ENCODE results near the gene FAF1.

The FAF1 gene

DNA sequence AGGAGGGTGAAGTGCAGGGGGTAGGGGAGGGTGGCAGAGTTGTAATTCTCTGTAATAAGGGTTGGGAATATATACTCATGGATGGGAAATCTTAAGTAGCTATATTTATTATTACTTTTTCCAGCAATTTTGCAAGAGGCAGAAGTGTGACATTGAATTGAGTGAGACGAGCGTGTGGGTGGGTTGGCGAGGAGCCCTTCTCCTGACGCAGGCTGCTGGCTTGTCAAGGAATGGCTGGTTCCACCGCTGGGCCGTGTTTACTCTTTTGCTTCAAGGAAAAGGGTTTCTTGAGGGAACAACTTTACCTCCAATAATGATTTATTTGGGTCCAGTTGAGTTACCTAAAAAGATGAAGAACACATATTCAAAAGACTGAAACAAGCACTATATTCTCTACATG lies 518.9 kb downstream of the FAF1 start:
- no peaks in the 10 kb centered on the region for H3K4me1 ChIP-seq (ENCODE audit: control insufficient read depth in 1 of 2, insufficient read depth in 2 of 2, low read length in 2 of 2)
- H3K27ac ChIP-seq (ENCODE audit: low read length), result no peak overlapping the region
- no peaks in the 10 kb centered on the region for H3K9me3 ChIP-seq (ENCODE audit: control insufficient read depth in 1 of 2, low read length in 2 of 2)
- no peak overlapping the region for H3K4me3 ChIP-seq (ENCODE audit: low read depth in 1 of 2, low read length in 2 of 2)
- peaks cover 9 to 35% of the 10 kb centered on the region in 2 donors for H3K36me3 ChIP-seq (ENCODE audit: control insufficient read depth in 1 of 2, insufficient read depth in 2 of 2, low read length in 2 of 2)
- H3K27me3 ChIP-seq (ENCODE audit: low read depth, low read length), result no peaks in the 10 kb centered on the region

DNA sequence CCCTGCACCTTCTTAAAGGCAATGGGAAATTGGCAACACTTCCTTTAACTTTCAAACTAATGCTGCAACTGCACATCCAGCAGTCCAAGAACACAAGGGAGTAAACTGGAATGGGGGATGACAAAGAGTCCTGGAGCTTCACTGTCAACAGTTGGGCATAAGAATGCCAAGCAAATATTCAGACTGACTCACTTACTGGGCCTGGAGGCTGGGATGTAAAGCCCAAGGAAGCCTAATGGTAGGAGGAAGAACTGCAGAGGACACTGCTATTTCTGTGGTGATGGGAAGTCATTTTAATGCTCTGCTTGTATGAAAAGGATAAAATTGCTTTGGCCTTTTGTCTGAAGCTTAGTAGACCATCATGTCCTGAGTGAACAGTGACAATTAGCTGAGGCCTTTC lies 521.1 kb downstream of the FAF1 start:
- Histone ChIP-seq H3K4me3 (ENCODE audit: low read depth in 1 of 2, low read length in 2 of 2) (no peak overlapping the region), H3K9me3 (ENCODE audit: control insufficient read depth in 1 of 2, low read length in 2 of 2) (no peaks in the 10 kb centered on the region), H3K36me3 (ENCODE audit: control insufficient read depth in 1 of 2, insufficient read depth in 2 of 2, low read length in 2 of 2) (peaks cover 9 to 32% of the 10 kb centered on the region in 2 donors), H3K27me3 (ENCODE audit: low read depth, low read length) (no peaks in the 10 kb centered on the region), H3K27ac (ENCODE audit: low read length) (no peak overlapping the region), H3K4me1 (ENCODE audit: control insufficient read depth in 1 of 2, insufficient read depth in 2 of 2, low read length in 2 of 2) (no peaks in the 10 kb centered on the region)

DNA sequence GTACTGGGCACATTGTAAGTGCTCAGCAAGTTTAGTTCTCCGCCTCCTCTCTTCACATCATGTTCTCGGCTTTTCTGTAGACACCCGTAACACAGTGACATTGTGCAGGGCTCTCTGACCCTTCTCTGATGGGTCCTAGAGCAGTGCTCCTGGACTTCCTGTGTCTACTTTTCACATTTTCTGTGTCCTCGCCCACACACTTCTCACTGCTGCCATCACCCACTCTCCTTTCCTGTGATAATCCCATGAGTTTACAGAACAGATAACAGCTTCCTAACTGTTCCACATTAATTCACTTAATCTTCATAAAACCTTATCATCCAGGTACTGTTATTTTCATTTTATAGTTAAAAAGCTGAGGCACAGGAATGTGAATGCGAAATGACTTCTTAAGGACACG lies 523.6 kb downstream of the FAF1 start:
- no peaks in the 10 kb centered on the region for H3K4me1 ChIP-seq (ENCODE audit: control insufficient read depth in 1 of 2, insufficient read depth in 2 of 2, low read length in 2 of 2)
- no peak overlapping the region for H3K4me3 ChIP-seq (ENCODE audit: low read depth in 1 of 2, low read length in 2 of 2)
- H3K9me3 ChIP-seq (ENCODE audit: control insufficient read depth in 1 of 2, low read length in 2 of 2), result no peaks in the 10 kb centered on the region
- H3K36me3 ChIP-seq (ENCODE audit: control insufficient read depth in 1 of 2, insufficient read depth in 2 of 2, low read length in 2 of 2), result peaks cover 8 to 28% of the 10 kb centered on the region in 2 donors
- H3K27ac ChIP-seq (ENCODE audit: low read length), result no peak overlapping the region
- H3K27me3 ChIP-seq (ENCODE audit: low read depth, low read length), result peaks cover 7% of the 10 kb centered on the region

DNA sequence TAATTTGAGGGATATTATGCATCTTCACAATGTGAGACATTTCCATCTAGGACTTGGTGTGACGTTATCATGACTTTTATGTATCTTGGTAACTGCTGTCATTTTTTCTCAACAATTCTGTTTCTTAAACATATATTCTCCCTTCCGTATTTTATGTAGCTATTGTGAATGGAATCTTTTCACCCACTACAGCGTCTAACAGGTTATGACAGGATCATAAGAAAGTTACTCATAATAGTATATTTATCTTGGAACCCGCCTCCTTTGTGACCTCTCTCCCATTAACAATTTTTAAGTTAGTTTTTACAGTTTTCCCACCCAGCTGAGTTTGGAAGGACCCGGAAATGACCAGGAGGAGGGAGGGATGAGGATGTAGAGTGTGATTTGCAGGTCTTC lies 530.1 kb downstream of the FAF1 start:
- no peaks in the 10 kb centered on the region for H3K9me3 ChIP-seq (ENCODE audit: control insufficient read depth in 1 of 2, low read length in 2 of 2)
- peaks cover 3 to 17% of the 10 kb centered on the region in 2 donors for H3K4me1 ChIP-seq (ENCODE audit: control insufficient read depth in 1 of 2, insufficient read depth in 2 of 2, low read length in 2 of 2)
- peaks cover 63% of the 10 kb centered on the region for H3K27me3 ChIP-seq (ENCODE audit: low read depth, low read length)
- no peaks in the 10 kb centered on the region for H3K36me3 ChIP-seq (ENCODE audit: control insufficient read depth in 1 of 2, insufficient read depth in 2 of 2, low read length in 2 of 2)
- H3K4me3 ChIP-seq (ENCODE audit: low read depth in 1 of 2, low read length in 2 of 2), result no peak overlapping the region
- no peak overlapping the region for H3K27ac ChIP-seq (ENCODE audit: low read length)

DNA sequence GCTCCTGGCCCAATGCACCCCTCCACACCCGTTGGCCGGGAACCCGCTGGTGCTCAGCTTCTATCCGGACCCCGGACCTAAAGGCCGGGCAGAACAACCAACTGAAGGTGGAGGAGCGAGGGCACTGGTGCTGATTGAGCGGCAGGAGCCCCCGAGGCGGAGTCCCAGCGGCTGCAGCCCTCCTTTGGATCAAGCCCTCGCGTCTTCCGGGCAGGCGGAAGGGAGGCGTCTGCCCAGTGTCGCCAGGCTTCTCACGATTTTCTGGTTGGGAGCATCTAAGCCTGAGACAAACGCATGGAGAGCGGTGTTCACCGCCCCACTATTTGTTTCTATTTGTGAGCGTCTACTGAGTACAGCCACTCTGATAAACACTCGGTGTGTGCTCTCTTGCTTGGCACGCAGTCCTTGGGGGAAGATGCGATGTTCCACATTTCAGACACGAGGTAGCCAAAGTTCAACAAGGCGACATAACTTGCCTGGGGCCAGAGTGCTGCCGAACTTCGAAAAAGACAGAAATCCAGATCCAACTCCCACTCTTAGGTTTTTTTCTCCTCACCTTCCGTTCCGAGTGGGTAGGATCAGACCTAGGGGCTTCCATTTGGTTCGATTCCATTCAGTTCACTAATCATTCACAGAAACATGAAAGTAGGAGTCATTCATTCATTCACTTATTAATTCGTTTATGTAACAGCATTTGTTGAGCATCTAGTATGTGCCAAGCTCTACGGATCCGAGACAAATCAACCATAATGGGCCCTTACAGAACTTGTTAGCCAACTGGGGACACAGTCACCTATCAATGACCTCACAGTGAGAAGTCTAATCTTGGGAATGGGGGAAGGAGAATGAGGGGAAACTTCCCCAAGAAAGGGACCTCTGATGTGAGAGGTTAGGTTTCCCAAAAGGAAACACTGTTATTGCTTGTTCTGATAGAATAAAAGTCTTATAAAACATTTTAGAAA lies 532.0 kb downstream of the FAF1 start:
- H3K27ac ChIP-seq (ENCODE audit: low read length), result no peak overlapping the region
- no peak overlapping the region for H3K4me3 ChIP-seq (ENCODE audit: low read depth in 1 of 2, low read length in 2 of 2)
- no peaks in the 10 kb centered on the region for H3K9me3 ChIP-seq (ENCODE audit: control insufficient read depth in 1 of 2, low read length in 2 of 2)
- H3K4me1 ChIP-seq (ENCODE audit: control insufficient read depth in 1 of 2, insufficient read depth in 2 of 2, low read length in 2 of 2), result peaks cover 3 to 35% of the 10 kb centered on the region in 2 donors
- peaks cover 81% of the 10 kb centered on the region for H3K27me3 ChIP-seq (ENCODE audit: low read depth, low read length)
- H3K36me3 ChIP-seq (ENCODE audit: control insufficient read depth in 1 of 2, insufficient read depth in 2 of 2, low read length in 2 of 2), result no peaks in the 10 kb centered on the region

DNA sequence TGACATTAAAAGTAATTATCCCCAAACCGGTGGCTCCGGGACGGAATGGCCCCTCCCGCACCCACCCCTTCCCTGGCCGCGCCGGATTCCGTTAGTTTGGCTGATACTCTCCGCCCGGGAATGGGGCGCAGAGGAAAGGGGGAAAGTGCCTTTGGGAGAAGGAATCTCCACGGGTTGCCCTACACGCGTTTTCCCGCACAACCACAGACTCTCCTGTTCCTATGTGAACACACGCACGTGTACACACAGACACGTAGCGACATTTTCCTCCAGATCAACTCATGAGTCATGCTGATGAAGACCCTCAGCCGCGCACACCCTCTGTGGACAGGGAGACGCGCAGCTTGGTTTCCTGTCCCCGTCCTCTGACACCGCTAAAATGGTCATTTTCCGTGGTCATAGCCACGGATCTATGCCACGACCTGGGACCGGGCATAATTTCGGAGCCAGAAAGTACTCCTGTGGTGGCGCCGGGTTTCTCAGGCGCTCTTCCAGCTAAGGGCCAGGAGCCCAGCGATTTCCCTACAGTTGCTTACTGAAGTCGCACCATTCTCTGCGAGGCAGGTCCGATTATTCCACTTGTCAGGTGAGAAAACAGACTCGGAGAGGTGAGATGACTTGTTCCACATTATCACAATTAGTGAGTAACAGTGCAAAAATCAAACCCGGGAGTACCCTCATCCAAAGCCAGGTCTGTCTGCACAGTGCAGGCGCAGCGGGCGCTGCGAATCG lies 532.8 kb downstream of the FAF1 start:
- Histone ChIP-seq H3K27ac (ENCODE audit: low read length) (no peak overlapping the region), H3K4me3 (ENCODE audit: low read depth in 1 of 2, low read length in 2 of 2) (no peak overlapping the region), H3K27me3 (ENCODE audit: low read depth, low read length) (peaks cover 88% of the 10 kb centered on the region), H3K36me3 (ENCODE audit: control insufficient read depth in 1 of 2, insufficient read depth in 2 of 2, low read length in 2 of 2) (no peaks in the 10 kb centered on the region), H3K9me3 (ENCODE audit: control insufficient read depth in 1 of 2, low read length in 2 of 2) (no peaks in the 10 kb centered on the region), H3K4me1 (ENCODE audit: control insufficient read depth in 1 of 2, insufficient read depth in 2 of 2, low read length in 2 of 2) (peaks cover 3 to 44% of the 10 kb centered on the region in 2 donors)

DNA sequence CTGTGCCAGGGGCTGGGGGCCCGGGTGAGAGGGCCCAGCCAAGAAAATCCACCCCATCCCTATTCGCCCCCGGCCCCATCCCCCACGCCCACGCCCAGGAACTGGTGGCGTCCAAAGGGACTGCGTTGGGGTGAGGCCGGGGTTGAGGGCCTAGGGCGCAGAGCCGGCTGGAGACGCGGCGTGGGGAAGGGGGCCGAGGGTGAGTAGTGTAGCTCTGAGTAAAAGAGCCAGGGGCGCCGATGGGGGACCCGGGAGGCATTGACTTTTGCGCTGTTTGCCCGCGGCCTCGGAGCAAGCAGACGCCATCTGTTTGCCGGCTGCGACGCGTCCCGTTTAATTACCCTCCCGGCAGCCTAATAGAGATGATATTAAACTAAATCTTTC lies 533.4 kb downstream of the FAF1 start:
- Histone ChIP-seq H3K4me1 (ENCODE audit: control insufficient read depth in 1 of 2, insufficient read depth in 2 of 2, low read length in 2 of 2) (peaks cover 3 to 44% of the 10 kb centered on the region in 2 donors), H3K4me3 (ENCODE audit: low read depth in 1 of 2, low read length in 2 of 2) (no peak overlapping the region), H3K9me3 (ENCODE audit: control insufficient read depth in 1 of 2, low read length in 2 of 2) (no peaks in the 10 kb centered on the region), H3K27ac (ENCODE audit: low read length) (no peak overlapping the region), H3K27me3 (ENCODE audit: low read depth, low read length) (peaks cover 91% of the 10 kb centered on the region), H3K36me3 (ENCODE audit: control insufficient read depth in 1 of 2, insufficient read depth in 2 of 2, low read length in 2 of 2) (no peaks in the 10 kb centered on the region)

DNA sequence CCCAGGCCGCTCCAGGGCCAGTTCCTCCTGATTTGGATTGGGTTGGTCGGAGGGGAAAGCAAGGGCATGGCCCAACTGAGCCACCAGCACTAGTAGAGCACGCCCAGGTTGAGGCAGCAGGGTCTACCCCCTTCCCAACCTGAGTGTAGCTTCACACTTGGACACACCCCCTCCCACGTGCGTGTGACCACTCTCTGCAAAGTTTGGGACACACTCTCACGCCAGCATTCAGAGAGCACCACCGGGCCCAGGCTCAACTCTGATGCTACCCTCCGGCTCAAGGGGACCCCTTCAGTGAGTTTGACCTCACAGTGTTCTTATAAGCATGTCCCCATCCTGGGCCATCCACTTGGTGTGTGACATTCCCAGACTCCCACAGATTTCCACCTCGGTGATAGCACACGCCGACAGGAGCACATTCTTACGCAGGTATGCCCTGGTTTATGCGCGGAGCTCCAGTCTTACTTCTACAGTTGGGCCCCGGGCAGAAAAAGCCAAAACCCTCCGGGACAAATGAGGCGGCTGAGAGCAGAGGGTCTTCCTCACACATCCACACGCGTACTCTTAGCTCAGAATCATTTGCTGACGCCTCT lies 533.9 kb downstream of the FAF1 start:
- no peaks in the 10 kb centered on the region for H3K36me3 ChIP-seq (ENCODE audit: control insufficient read depth in 1 of 2, insufficient read depth in 2 of 2, low read length in 2 of 2)
- peaks cover 3 to 45% of the 10 kb centered on the region in 2 donors for H3K4me1 ChIP-seq (ENCODE audit: control insufficient read depth in 1 of 2, insufficient read depth in 2 of 2, low read length in 2 of 2)
- no peak overlapping the region for H3K4me3 ChIP-seq (ENCODE audit: low read depth in 1 of 2, low read length in 2 of 2)
- no peaks in the 10 kb centered on the region for H3K9me3 ChIP-seq (ENCODE audit: control insufficient read depth in 1 of 2, low read length in 2 of 2)
- H3K27me3 ChIP-seq (ENCODE audit: low read depth, low read length), result peaks cover 90% of the 10 kb centered on the region
- H3K27ac ChIP-seq (ENCODE audit: low read length), result no peak overlapping the region

DNA sequence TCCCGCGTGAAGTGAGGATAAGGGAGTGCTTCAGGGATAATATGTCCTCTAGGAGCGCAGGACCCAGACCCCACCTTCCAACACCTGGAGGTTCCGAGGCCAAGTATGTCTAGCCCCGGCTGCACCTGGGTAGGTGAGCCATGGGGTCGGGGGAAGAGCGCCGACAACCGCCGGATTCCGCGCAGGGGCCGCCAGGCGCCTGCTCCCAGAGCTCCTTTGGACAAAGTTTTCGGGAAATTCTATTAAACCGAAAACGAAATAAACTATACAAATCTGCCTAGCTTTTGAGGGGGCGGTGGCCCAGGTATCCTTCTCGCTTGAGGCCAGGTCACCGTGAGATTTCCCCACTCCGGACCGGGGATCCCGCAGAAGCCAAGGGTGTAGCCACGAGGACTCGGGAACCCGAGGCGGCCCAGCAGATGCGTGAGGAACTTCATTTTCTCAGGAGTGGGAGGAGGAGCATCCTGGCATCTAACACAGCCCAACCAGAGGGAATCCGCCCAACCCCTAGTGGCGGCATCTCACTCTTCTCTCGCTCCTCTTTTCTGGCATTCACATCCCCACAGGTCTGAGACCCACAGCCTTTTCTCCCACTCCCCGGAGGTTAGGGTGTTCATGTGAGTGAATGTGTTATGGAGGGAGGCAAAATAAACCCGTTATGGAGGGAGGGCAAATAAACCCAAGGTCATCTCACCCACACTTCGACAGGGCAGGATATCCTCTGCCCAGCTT lies 534.5 kb downstream of the FAF1 start:
- peaks cover 88% of the 10 kb centered on the region for H3K27me3 ChIP-seq (ENCODE audit: low read depth, low read length)
- H3K27ac ChIP-seq (ENCODE audit: low read length), result no peak overlapping the region
- no peaks in the 10 kb centered on the region for H3K9me3 ChIP-seq (ENCODE audit: control insufficient read depth in 1 of 2, low read length in 2 of 2)
- peak overlapping the region; percentile 7 to 64 for H3K4me3 ChIP-seq (ENCODE audit: low read depth in 1 of 2, low read length in 2 of 2)
- H3K4me1 ChIP-seq (ENCODE audit: control insufficient read depth in 1 of 2, insufficient read depth in 2 of 2, low read length in 2 of 2), result peaks cover 3 to 51% of the 10 kb centered on the region in 2 donors
- no peaks in the 10 kb centered on the region for H3K36me3 ChIP-seq (ENCODE audit: control insufficient read depth in 1 of 2, insufficient read depth in 2 of 2, low read length in 2 of 2)

DNA sequence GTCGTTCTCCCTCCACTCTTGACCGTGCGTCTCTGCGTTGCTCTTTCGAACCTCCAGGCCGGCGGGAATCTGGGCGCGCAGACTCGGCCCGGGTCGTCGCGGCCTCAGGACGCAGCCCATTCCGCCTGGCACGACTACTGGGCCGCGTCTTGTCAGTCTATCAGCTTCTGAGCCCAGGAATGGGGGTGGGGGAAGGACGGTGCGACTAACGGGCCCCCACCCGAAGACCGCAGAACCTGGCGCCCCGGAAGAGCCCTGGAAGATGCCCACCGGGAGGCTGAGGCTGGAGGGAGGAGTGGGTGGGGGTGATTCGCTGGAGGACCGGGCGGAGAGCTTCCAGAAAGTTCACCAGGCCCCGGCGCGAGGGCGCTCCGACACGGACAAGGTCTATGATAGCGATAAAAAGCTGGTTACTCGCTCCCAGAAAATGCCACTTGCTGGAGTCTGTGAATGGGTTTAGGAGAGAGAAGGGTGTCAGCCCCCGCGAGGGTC lies 535.1 kb downstream of the FAF1 start:
- no peaks in the 10 kb centered on the region for H3K36me3 ChIP-seq (ENCODE audit: control insufficient read depth in 1 of 2, insufficient read depth in 2 of 2, low read length in 2 of 2)
- H3K9me3 ChIP-seq (ENCODE audit: control insufficient read depth in 1 of 2, low read length in 2 of 2), result no peaks in the 10 kb centered on the region
- no peak overlapping the region for H3K27ac ChIP-seq (ENCODE audit: low read length)
- peaks cover 89% of the 10 kb centered on the region for H3K27me3 ChIP-seq (ENCODE audit: low read depth, low read length)
- H3K4me1 ChIP-seq (ENCODE audit: control insufficient read depth in 1 of 2, insufficient read depth in 2 of 2, low read length in 2 of 2), result peaks cover 3 to 51% of the 10 kb centered on the region in 2 donors
- H3K4me3 ChIP-seq (ENCODE audit: low read depth in 1 of 2, low read length in 2 of 2), result peak overlapping the region; percentile 51 to 64
